Measurements from ENCODE around the gene TRIO. TPM values are rescaled to one million over a fixed set of nuclear protein-coding genes. Genes with fewer than 3 reads are reported as not detected.

Gene TRIO
- total and polyA plus RNA-seq, 10 of the 15 experiments (the other 5 are each of a cell fraction or from before 2014, with no cell fraction given) = 5.1 to 96.4 (median 44.6) TPM

DNA sequence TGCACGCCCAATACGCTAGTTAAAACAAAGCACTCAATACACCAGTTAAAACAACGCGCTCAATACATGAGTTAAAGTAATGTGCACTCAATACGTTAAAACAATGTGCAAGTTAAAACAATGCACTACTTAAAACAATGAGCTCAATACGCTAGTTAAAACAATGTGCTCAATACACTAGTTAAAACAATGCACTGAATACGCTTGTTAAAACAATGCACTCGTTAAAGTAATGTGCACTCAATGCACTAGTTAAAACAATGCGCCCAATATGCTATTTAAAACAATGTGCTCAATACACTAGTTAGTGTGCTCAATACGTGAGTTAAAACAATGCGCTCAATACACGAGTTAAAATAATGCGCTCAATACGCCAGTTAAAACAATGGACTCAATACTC is 185.0 kb downstream of the TRIO start:
- ChIA-PET SMC1A (ENCODE audit: uncharacterized antibody, unreplicated experiment) (interaction anchor here (0.7 to 1.1 kb wide), 2 partner anchors 22 to 41 kb away, joined by 3 read pairs; no protein-coding TSS in a partner anchor), RAD21 (ENCODE audit: unreplicated experiment) (no interaction called here), POLR2A (no interaction called here), CTCF (interaction anchor here (0.6 to 1.5 kb wide), 3 partner anchors 13 to 58 kb away, joined by 3 to 4 read pairs (median 3); no protein-coding TSS in a partner anchor)
- H3K4me2 ChIP-seq (ENCODE audit: control insufficient read depth, insufficient read depth) = no peak overlapping the region
- H3K27ac ChIP-seq (ENCODE audit: control insufficient read depth, insufficient read depth) = no peak overlapping the region
- WGBS (ENCODE audit: insufficient coverage, insufficient replicate concordance, low lambda C conversion rate, missing lambda C conversion rate) = 99% methylated on average over 14 of the region's 14 CpGs
- H3K9me3 ChIP-seq (replicated peaks; ENCODE audit: control insufficient read depth, insufficient read depth, low read length) = no peaks in the 10 kb centered on the region
- DNase-seq (ENCODE audit: low read depth, low spot score) (no peak), ATAC-seq (no peak), FAIRE-seq (no peak)
- TF ChIP-seq, protein P1, sequence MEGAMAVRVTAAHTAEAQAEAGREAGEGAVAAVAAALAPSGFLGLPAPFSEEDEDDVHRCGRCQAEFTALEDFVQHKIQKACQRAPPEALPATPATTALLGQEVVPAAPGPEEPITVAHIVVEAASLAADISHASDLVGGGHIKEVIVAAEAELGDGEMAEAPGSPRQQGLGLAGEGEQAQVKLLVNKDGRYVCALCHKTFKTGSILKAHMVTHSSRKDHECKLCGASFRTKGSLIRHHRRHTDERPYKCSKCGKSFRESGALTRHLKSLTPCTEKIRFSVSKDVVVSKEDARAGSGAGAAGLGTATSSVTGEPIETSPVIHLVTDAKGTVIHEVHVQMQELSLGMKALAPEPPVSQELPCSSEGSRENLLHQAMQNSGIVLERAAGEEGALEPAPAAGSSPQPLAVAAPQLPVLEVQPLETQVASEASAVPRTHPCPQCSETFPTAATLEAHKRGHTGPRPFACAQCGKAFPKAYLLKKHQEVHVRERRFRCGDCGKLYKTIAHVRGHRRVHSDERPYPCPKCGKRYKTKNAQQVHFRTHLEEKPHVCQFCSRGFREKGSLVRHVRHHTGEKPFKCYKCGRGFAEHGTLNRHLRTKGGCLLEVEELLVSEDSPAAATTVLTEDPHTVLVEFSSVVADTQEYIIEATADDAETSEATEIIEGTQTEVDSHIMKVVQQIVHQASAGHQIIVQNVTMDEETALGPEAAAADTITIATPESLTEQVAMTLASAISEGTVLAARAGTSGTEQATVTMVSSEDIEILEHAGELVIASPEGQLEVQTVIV (IDR thresholded peaks at IDR 0.05; ENCODE audit: borderline replicate concordance, partially characterized antibody) = no peak
- TF ChIP-seq, protein P2, sequence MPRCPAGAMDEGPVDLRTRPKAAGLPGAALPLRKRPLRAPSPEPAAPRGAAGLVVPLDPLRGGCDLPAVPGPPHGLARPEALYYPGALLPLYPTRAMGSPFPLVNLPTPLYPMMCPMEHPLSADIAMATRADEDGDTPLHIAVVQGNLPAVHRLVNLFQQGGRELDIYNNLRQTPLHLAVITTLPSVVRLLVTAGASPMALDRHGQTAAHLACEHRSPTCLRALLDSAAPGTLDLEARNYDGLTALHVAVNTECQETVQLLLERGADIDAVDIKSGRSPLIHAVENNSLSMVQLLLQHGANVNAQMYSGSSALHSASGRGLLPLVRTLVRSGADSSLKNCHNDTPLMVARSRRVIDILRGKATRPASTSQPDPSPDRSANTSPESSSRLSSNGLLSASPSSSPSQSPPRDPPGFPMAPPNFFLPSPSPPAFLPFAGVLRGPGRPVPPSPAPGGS (IDR thresholded peaks at IDR 0.05; ENCODE audit: borderline replicate concordance, insufficient read depth, low read depth, low read length, poor library complexity, severe bottlenecking) = no peak
- TF ChIP-seq IKZF2 (IDR thresholded peaks at IDR 0.05) (no peak), ZZZ3 (IDR thresholded peaks at IDR 0.05; ENCODE audit: control insufficient read depth, insufficient read length, low read depth) (no peak), CHD4 (IDR thresholded peaks at IDR 0.05) (no peak), TCF12 (IDR thresholded peaks at IDR 0.05; ENCODE audit: low read depth, low read length) (no peak), EZH2 (IDR thresholded peaks at IDR 0.05; ENCODE audit: borderline replicate concordance, control insufficient read depth, low read depth, low read length) (no peak), KLF5 (IDR thresholded peaks at IDR 0.05; ENCODE audit: partially characterized antibody) (no peak)
- no peaks in the 10 kb centered on the region for H3K27me3 ChIP-seq (replicated peaks in 1 of 2; ENCODE audit: control insufficient read depth in 2 of 2, insufficient read depth in 2 of 2, low read length in 1 of 2)
- peaks cover 11 to 35% of the 10 kb centered on the region in 2 experiments for H3K36me3 ChIP-seq (ENCODE audit: control insufficient read depth in 2 of 2, insufficient read depth in 2 of 2, low read length in 1 of 2)
- H3K9ac ChIP-seq (ENCODE audit: control insufficient read depth, insufficient read depth, low read length) = no peak overlapping the region
- intact Hi-C loops (cut with micrococcal nuclease; ENCODE audit: unreplicated experiment) (no loop called here), in situ Hi-C loops (cut with MboI) (no loop called here)
- peaks cover 13% of the 10 kb centered on the region for H3K4me1 ChIP-seq (ENCODE audit: control insufficient read depth, insufficient read depth, low read length)
- no peaks in the 10 kb centered on the region for H4K20me1 ChIP-seq (ENCODE audit: control insufficient read depth, insufficient read depth)
- H2AFZ ChIP-seq (ENCODE audit: control insufficient read depth, low read depth, low read length) = no peak overlapping the region
- BruUV-seq (replicated peaks) = no TSS peak
- H3K79me2 ChIP-seq (ENCODE audit: control insufficient read depth, insufficient read depth, low read length) = no peaks in the 10 kb centered on the region
- H3K4me3 ChIP-seq = no peak overlapping the region
